ENCODE data around the gene MRPS18B. TPM values are rescaled to one million over a fixed set of nuclear protein-coding genes. Genes with fewer than 3 reads are reported as not detected.

MRPS18B gene
- total and polyA plus RNA-seq, 2 of the 13 experiments (the other 11 are each of a cell fraction or from before 2014, with no cell fraction given), result 125 to 131 TPM

DNA sequence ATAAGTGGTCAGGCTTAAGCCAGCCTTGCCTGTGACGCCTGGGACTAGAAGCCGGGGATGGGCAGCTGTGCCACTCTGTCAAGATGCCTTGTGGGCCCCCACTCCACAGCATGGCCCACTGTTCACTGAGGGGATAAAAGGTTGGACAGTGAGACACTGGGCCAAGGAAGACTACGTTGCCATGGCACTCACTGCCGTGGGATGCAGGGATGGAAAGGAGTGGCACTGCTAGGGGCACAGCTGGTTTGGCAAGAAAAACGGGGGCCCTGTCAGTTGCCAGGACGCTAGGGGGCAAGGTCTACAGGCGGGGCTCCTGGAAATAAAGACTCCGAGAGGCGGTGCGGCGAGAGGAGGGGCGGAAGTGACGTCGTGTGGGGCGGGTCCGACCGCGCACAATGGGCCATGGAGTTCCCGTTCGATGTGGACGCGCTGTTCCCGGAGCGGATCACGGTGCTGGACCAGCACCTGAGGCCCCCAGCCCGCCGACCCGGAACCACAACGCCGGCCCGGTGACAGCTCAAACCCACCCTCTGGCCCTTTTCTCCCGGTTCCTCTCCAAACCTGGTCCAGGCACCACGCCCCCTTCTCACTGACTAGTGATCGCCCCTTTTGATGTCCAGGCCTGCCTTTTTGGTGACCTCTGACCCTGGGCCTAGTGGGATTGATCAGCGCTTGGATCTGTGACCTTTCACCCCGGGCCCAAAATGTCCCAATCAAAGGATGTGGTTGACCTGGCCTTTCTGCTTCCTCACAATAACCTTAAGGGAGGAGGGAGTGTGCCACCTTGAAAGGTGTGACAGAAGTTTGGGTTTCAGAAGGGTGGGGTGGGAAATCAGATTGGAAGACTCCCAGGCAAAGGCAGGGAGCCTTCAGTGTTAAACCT lies 9.1 kb downstream of the MRPS18B start, which contains the start of gene ATAT1 (continued):
- no peak for TF ChIP-seq CC2D1A (CRISPR knock-in tag; IDR thresholded peaks at IDR 0.05)
- peak; percentile 77 for TF ChIP-seq ZNF704 (CRISPR knock-in tag; IDR thresholded peaks at IDR 0.05; ENCODE audit: borderline replicate concordance)
- TF ChIP-seq, protein P1, sequence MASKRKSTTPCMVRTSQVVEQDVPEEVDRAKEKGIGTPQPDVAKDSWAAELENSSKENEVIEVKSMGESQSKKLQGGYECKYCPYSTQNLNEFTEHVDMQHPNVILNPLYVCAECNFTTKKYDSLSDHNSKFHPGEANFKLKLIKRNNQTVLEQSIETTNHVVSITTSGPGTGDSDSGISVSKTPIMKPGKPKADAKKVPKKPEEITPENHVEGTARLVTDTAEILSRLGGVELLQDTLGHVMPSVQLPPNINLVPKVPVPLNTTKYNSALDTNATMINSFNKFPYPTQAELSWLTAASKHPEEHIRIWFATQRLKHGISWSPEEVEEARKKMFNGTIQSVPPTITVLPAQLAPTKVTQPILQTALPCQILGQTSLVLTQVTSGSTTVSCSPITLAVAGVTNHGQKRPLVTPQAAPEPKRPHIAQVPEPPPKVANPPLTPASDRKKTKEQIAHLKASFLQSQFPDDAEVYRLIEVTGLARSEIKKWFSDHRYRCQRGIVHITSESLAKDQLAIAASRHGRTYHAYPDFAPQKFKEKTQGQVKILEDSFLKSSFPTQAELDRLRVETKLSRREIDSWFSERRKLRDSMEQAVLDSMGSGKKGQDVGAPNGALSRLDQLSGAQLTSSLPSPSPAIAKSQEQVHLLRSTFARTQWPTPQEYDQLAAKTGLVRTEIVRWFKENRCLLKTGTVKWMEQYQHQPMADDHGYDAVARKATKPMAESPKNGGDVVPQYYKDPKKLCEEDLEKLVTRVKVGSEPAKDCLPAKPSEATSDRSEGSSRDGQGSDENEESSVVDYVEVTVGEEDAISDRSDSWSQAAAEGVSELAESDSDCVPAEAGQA (IDR thresholded peaks at IDR 0.05; ENCODE audit: low read depth), result peak; percentile 47; the same call in 1 of the 2 replicates
- TF ChIP-seq, protein P1 (CRISPR knock-in tag; IDR thresholded peaks at IDR 0.05; ENCODE audit: borderline replicate concordance), result no peak
- TF ChIP-seq ZNF547 (CRISPR knock-in tag; IDR thresholded peaks at IDR 0.05), result peak; percentile 93
- TF ChIP-seq ZNF510 (CRISPR knock-in tag; IDR thresholded peaks at IDR 0.05; ENCODE audit: low read depth), result 0 out of 2 replicates have a peak, but pooled peaks have one; percentile 70
- TF ChIP-seq ATRX (CRISPR knock-in tag; IDR thresholded peaks at IDR 0.05; ENCODE audit: borderline replicate concordance), result no peak
- peak; percentile 97 for TF ChIP-seq SALL2 (CRISPR knock-in tag; IDR thresholded peaks at IDR 0.05)
- peak; percentile 71; the same call in 1 of the 2 replicates for TF ChIP-seq GMEB1 (CRISPR knock-in tag; IDR thresholded peaks at IDR 0.05; ENCODE audit: borderline replicate concordance)
- peak; percentile 59; the same call in 1 of the 2 replicates for TF ChIP-seq KLF6 (CRISPR knock-in tag; IDR thresholded peaks at IDR 0.05)
- peak; percentile 66; the same call in 1 of the 2 replicates for TF ChIP-seq ZFP36L1 (CRISPR knock-in tag; IDR thresholded peaks at IDR 0.05)
- TF ChIP-seq ZNF652 (CRISPR knock-in tag; IDR thresholded peaks at IDR 0.05; ENCODE audit: borderline replicate concordance, low read depth), result no peak
- no peak for TF ChIP-seq ATF6 (CRISPR knock-in tag; conservative IDR thresholded peaks at IDR 0.05)
- no peak for TF ChIP-seq NKX3-1 (CRISPR knock-in tag; IDR thresholded peaks at IDR 0.05)
- TF ChIP-seq TSC22D2 (CRISPR knock-in tag; IDR thresholded peaks at IDR 0.05; ENCODE audit: borderline replicate concordance), result 0 out of 2 replicates have a peak, but pooled peaks have one; percentile 51
- TF ChIP-seq HNF4A (CRISPR knock-in tag; IDR thresholded peaks at IDR 0.05), result peak; percentile 67
- 0 out of 2 replicates have a peak, but pooled peaks have one; percentile 35 for TF ChIP-seq ZNF878 (CRISPR knock-in tag; IDR thresholded peaks at IDR 0.05)
- TF ChIP-seq ZSCAN25 (CRISPR knock-in tag; IDR thresholded peaks at IDR 0.05), result peak; percentile 85

Measured in HepG2 (cell line).